GM12891 (cell line): ENCODE data around the gene HDAC9.

Experiments
- PAX5 ChIP-seq: IDR thresholded peaks from 2 replicates; pipeline ENCODE4 v1.6.1; 2011; ENCODE audit warnings: low read length, moderate library complexity, mild to moderate bottlenecking; ENCODE audit not compliant: insufficient read depth, severe bottlenecking
- POLR2A ChIP-seq: IDR thresholded peaks from 2 replicates; pipeline ENCODE4 v1.6.1; 2011; ENCODE audit warnings: low read depth, low read length, control low read depth
- POLR2AphosphoS5 ChIP-seq: IDR thresholded peaks from 2 replicates; pipeline ENCODE4 v1.6.1; 2011; ENCODE audit warnings: low read depth, low read length, control low read depth
- TAF1 ChIP-seq: IDR thresholded peaks from 2 replicates; pipeline ENCODE4 v1.6.1; 2011; ENCODE audit warnings: low read depth, low read length, control low read depth

DNA sequence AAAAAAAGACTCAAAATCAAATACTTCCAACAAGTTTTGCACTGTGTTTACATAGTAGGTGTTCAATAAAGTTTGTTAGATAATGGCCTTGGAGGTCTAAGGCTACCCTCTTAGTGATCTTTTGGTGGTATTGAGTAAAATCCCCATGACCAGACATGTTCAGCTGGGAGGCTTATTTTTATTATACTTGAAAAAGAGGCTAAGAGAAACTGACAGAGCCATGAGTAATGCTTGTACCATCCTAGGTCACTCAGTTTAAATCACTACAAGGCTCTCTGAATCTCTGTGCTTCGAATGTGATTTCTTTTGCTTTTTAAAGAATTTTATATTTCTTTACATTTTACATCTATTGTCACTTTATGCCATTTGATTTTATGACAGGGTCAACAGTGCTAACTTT is 531.3 kb downstream of the HDAC9 start:
- TF ChIP-seq POLR2AphosphoS5 (no peak), TAF1 (no peak), POLR2A (no peak), PAX5 (no peak)
